Measurements from ENCODE around the gene DDX1. TPM values are rescaled to one million over a fixed set of nuclear protein-coding genes. Genes with fewer than 3 reads are reported as not detected.
A peak's percentile ranks its signal among the peaks of the same experiment; 100 is the strongest.

Gene DDX1
- total and polyA plus RNA-seq, 2 donors (not counting 3 experiments of a cell fraction or from before 2014, with no cell fraction given) = 41.2 to 117 TPM

- Histone ChIP-seq H3K36me3 (ENCODE audit: control insufficient read depth in 2 of 2, extremely low read depth in 1 of 2, insufficient read depth in 2 of 2, low read length in 2 of 2) (peaks cover 6% of the 10 kb centered on the region in 2 experiments), H3K79me2 (ENCODE audit: control insufficient read depth, insufficient read depth, low read length) (peaks cover 47% of the 10 kb centered on the region), H3K9me3 (replicated peaks; ENCODE audit: control insufficient read depth, insufficient read depth, low read length) (no peaks in the 10 kb centered on the region), H3K4me1 (ENCODE audit: control insufficient read depth, extremely low read depth, insufficient read depth, low read length) (peaks cover 15% of the 10 kb centered on the region), H3K9me1 (replicated peaks; ENCODE audit: control insufficient read depth, extremely low read depth, insufficient read depth, low read length) (no peaks in the 10 kb centered on the region), H3K4me2 (ENCODE audit: insufficient read depth, low read length) (peak overlapping the region; percentile 82), H3K9ac (replicated peaks; ENCODE audit: extremely low read depth, insufficient read depth, low read length) (peak overlapping the region; percentile 94), H3K27me3 (ENCODE audit: control insufficient read depth in 2 of 2, insufficient read depth in 2 of 2, low read length in 2 of 2) (no peaks in the 10 kb centered on the region), H2AFZ (ENCODE audit: low read depth, low read length) (peak overlapping the region; percentile 95), H3K27ac (ENCODE audit: insufficient read depth, low read depth, low read length) (peak overlapping the region; percentile 74), H3K4me3 (replicated peaks in 1 of 3; ENCODE audit: insufficient read depth in 1 of 3, low read depth in 1 of 3, low read length in 3 of 3) (peak overlapping the region; percentile 74 to 99 (median 96)), H4K20me1 (replicated peaks; ENCODE audit: control insufficient read depth, extremely low read depth, insufficient read depth, low read length) (no peaks in the 10 kb centered on the region)
- ChIA-PET POLR2A (no interaction called here), CTCF (interaction anchor here (2.9 kb wide), 1 partner anchor 15 kb away, joined by 23 read pairs; no protein-coding TSS in a partner anchor)
- FAIRE-seq (peak; percentile 71), DNase-seq (ENCODE audit: low read depth, low spot score) (no peak)
- BruUV-seq (replicated peaks) = no TSS peak
- intact Hi-C loops (cut with micrococcal nuclease) = loop anchor here (1.0 to 2.0 kb wide), 2 partner anchors 15 to 421 kb away; no protein-coding TSS in a partner anchor
- no peak for TF ChIP-seq JUN (IDR thresholded peaks at IDR 0.05; ENCODE audit: borderline replicate concordance, insufficient read depth, insufficient read length, low read depth)
- TF ChIP-seq EZH2 (IDR thresholded peaks at IDR 0.05; ENCODE audit: borderline replicate concordance, low read depth, low read length, severe bottlenecking) = no peak
- no peak for TF ChIP-seq FOS (IDR thresholded peaks at IDR 0.05; ENCODE audit: borderline replicate concordance, insufficient read depth, low read length)
- TF ChIP-seq MYC (IDR thresholded peaks at IDR 0.05; ENCODE audit: low read depth, low read length) = peak; percentile 50
- dilution Hi-C loops (cut with MboI; ENCODE audit: extremely low pct_ligation_motif_present, low sequenced_read_pairs) = no loop called here
Observed at GRCh38 chr2:15591373-15591691, 336 bp upstream of the DDX1 start.

GRCh38 chr2:15593327-15593705 is 1.6 kb downstream of the DDX1 start:
- Histone ChIP-seq H3K27me3 (ENCODE audit: control insufficient read depth in 2 of 2, insufficient read depth in 2 of 2, low read length in 2 of 2) (no peaks in the 10 kb centered on the region), H3K9me1 (replicated peaks; ENCODE audit: control insufficient read depth, extremely low read depth, insufficient read depth, low read length) (no peaks in the 10 kb centered on the region), H3K36me3 (ENCODE audit: control insufficient read depth in 2 of 2, extremely low read depth in 1 of 2, insufficient read depth in 2 of 2, low read length in 2 of 2) (peaks cover 6 to 19% of the 10 kb centered on the region in 2 experiments), H3K79me2 (ENCODE audit: control insufficient read depth, insufficient read depth, low read length) (peaks cover 47% of the 10 kb centered on the region), H4K20me1 (replicated peaks; ENCODE audit: control insufficient read depth, extremely low read depth, insufficient read depth, low read length) (no peaks in the 10 kb centered on the region), H3K9me3 (replicated peaks; ENCODE audit: control insufficient read depth, insufficient read depth, low read length) (no peaks in the 10 kb centered on the region), H2AFZ (ENCODE audit: low read depth, low read length) (no peak overlapping the region), H3K4me3 (replicated peaks in 1 of 3; ENCODE audit: insufficient read depth in 1 of 3, low read depth in 1 of 3, low read length in 3 of 3) (no peak overlapping the region), H3K9ac (replicated peaks; ENCODE audit: extremely low read depth, insufficient read depth, low read length) (no peak overlapping the region), H3K27ac (ENCODE audit: insufficient read depth, low read depth, low read length) (no peak overlapping the region), H3K4me1 (ENCODE audit: control insufficient read depth, extremely low read depth, insufficient read depth, low read length) (peaks cover 15% of the 10 kb centered on the region), H3K4me2 (ENCODE audit: insufficient read depth, low read length) (peak overlapping the region; percentile 100)
- ChIA-PET CTCF (interaction anchor here (0.6 to 1.8 kb wide), 3 partner anchors 13 to 433 kb away, joined by 3 to 6 read pairs (median 3); no protein-coding TSS in a partner anchor), POLR2A (interaction anchor here (0.7 kb wide), 1 partner anchor 1050 kb away, joined by 7 read pairs; no protein-coding TSS in a partner anchor)
- intact Hi-C loops (cut with micrococcal nuclease) = no loop called here
- dilution Hi-C loops (cut with MboI; ENCODE audit: extremely low pct_ligation_motif_present, low sequenced_read_pairs) = no loop called here
- no peak for FAIRE-seq
- no peak for DNase-seq (ENCODE audit: low read depth, low spot score)
- no TSS peak for BruUV-seq (replicated peaks)
- TF ChIP-seq POLR2A (IDR thresholded peaks at IDR 0.05; ENCODE audit: low read depth, low read length) (no peak), MYC (IDR thresholded peaks at IDR 0.05; ENCODE audit: low read depth, low read length) (no peak), POLR2AphosphoS5 (IDR thresholded peaks at IDR 0.05; ENCODE audit: insufficient read depth, low read depth, low read length) (no peak), GATA2 (IDR thresholded peaks at IDR 0.05; ENCODE audit: insufficient read depth, insufficient read length, low read depth, low read length) (no peak), CTCF (IDR thresholded peaks at IDR 0.05; ENCODE audit: extremely low read depth in 1 of 2, insufficient read depth in 1 of 2, low read depth in 1 of 2, low read length in 2 of 2) (no peak), FOS (IDR thresholded peaks at IDR 0.05; ENCODE audit: borderline replicate concordance, insufficient read depth, low read length) (no peak), EZH2 (IDR thresholded peaks at IDR 0.05; ENCODE audit: borderline replicate concordance, low read depth, low read length, severe bottlenecking) (no peak), MAX (IDR thresholded peaks at IDR 0.05; ENCODE audit: insufficient read depth, insufficient read length) (no peak), JUN (IDR thresholded peaks at IDR 0.05; ENCODE audit: borderline replicate concordance, insufficient read depth, insufficient read length, low read depth) (no peak)

Data from endothelial cell of umbilical vein (primary cell).